Measurements from ENCODE around the gene PPDPF.
A peak's percentile ranks its signal among the peaks of the same experiment; 100 is the strongest.

The PPDPF gene

GRCh38 chr20:63522091-63522868 lies 1.7 kb downstream of the PPDPF start:
- DNase-seq, result no peak

DNA sequence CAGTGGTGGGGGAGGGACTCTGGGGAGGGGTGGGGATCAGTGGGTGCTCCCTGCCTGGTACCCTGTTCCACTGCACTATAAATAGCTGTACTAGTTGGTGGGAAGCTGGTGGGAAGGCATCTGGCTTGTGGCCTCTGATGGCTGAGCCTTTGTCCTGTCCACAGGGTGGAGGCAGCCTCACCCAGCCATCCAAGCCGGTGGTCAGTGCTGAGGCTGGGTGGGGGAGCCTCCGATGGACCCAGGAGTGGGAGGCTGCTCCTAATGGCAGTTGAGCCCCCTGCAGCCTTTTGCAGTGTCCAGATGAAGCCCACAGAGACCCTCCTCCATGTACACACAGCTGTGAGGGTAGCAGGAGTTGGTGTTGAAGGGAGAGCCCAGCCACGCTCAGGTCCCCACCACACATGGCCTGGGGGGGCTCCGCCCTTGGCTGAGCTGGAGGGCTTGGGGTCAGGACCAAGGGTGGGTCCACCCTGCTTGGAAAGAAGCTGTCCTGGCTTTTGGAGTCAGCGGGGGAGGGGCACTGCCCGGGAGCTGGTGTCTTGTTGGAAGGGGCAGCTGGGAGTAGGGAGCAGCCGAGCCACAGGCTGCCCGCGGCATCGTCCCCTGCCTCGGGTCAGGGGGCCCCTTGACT lies 2.5 kb downstream of the PPDPF start:
- DNase-seq, result no peak

DNA sequence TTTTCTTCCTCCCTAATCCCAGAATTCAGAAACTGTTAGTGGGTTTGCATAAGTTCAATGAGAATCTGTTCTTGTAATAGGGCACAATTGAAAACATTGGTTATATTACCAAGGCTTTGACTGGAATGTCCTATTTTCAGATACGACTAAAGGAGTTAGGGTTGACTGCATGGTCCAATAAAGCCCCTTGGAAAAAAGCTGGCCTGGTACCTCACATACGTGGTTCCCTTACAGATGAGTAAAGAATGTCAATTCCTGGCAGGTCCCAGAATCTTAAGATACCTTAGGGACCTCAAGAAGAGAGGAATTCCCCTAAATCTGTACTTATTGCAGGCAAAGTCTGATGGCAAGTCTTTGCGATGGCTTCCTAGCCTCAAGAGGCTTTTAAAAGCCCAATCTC lies 4.6 kb downstream of the PPDPF start:
- no peak for DNase-seq

- no peak for DNase-seq
Observed at GRCh38 chr20:63525971-63526370, 5.4 kb downstream of the PPDPF start.

DNA sequence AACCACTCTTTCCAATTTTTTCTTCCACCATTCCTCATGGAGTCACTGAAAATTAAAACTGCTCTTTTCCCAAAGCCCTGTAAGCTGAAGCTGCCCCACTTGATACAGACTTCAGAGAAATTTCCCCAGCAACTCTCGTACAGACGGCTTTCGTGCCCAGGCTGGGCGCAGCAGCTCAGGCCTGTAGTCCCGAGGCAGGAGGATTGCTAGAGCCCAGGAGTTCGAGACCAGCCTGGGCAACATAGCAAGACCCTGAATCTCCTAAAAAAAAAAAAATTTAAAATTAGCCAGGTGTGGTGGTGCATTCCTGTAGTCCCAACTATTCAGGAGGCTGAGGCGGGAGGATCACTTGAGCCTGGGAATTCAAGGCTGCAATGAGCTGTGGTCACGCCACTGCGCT lies 6.6 kb downstream of the PPDPF start:
- DNase-seq, result no peak

DNA sequence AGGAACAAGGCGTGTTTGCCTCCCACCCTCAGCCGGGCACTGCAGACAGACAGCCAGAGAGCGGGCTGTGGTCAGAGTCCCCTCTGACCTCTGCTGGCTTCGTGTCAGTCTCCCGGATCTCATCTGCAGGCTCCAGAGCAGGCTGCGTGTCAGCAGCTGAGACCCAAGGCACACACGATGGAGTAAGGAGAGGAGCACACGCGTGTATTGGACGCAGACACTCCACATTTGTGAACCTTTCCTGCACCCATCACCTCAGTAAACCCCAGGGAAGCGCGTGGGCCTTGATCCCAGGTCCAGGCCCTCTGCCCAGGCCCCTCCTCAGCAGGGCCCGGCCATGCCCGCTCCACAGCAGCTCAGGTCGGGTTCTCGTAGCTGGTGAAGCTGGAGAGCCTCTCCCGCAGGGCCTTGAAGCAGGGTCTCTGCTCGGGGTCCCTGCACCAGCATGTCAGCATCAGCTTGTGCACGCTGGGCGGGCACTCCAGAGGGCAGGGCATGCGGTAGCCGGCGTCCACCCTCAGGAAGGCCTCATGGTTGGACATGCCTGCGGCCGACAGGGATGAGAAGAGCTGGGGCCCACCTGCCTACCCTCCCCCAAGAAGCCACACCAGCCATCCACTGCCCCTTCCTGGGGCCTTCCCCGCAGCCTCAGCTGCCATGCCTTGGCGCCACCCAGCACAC lies 8.8 kb downstream of the PPDPF start:
- DNase-seq, result no peak

DNA sequence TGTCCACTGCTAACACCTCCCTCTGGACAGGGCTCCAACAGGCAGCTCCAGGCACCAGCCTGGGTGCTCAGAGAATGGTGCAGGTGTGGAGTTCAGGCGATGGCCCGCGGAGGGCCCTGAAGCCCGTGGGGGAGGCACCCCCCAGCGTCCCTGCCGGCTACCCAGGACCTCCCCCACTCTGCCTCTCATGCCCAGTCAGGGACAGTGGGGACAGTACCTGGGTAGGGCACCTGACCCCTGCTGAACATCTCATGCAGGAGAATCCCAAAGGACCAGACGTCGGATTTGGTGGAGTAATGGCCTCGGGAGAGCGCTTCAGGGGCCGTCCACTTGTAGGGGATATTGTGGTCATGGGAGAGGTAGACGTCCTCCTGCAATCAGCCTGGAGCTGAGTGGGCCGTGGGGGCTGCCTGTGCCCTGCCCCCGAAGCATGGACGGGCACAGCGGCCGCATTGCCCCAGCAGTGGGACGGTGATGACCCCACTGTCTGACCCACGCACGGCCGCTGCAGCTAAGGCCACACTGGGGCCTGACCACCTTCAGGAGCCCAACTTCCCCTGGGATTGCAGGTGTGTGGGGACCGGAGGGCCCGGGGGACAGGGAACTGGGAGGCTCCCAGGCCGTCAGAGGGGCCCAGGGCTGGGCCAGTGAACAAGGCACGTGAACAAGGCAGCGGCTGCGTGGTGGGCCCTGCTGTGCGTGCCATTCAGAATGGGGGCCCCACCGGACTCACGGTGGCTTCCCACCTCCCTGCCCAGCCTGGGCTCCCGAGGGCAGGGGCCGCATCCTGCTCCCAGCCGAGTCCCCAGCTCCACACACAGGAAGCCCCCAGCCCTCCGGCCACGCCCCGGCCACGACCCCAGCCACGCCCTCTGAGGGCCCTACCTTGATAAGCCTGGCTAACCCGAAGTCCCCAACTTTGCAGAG lies 9.6 kb downstream of the PPDPF start:
- no peak for DNase-seq

DNA sequence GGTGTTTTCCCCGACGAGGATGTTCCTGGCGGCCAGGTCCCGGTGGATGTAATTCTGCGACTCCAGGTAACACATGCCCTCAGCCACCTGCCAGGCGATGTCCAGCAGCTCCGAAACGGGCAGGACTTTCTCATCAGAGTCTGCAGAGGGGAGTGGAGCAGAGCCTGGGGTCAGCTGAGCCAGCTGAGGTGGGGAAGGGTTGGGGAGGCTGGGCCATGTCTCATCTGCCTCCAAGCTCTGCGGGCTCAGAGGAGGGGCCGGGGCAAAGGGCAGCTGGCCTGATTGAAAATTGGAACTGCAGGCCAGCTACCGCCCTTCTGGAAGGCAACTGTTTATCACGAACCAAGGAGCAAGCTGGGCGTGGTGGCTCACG lies 10.2 kb downstream of the PPDPF start:
- DNase-seq, result no peak

- DNase-seq, result no peak
Observed at GRCh38 chr20:63531686-63532448, 11.3 kb downstream of the PPDPF start.

DNA sequence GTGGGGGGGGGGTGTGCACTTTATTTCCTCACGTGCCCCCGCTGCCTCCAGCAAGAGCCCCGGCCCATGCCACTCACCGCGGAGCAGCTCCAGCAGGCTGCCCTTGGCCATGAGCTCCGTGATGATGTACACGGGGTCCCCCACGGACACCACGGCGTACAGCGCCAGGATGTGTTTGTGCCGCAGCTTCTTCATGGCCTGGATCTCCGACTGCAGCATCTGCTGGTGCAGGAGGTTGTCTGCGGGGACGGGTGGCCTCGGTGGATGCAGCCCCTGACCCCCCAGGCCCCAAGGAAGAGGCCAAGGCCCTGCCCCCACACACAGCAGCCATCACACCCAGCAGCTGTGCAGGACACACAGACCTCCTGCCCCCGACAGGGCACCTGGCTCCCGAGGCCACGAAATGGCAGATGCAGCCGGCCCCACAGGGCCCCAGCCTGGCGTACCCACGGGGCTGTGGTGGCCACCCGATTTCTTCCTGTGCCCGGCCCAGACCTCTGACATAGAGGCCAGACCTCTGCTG lies 11.9 kb downstream of the PPDPF start:
- no peak for DNase-seq

DNA sequence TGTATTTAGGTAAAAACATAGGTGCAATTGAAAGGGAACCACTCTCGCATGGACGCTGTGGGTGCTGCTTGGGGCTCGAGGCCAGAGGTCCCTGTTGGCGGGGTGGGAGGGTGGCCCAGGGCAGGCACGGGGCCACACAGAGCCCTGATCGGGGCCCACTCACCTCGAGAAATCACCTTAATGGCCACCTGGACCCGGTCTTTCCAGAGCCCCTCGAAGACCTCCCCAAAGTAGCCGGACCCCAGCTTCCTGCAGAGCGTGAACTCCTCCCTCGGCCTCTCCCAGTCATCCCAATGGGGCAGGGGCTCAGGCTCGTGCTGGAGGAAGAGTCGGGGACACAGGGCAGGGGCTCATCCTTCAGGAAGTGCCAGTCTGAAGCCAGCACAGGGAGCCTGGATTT lies 12.8 kb downstream of the PPDPF start:
- no peak for DNase-seq

- no peak for DNase-seq
Observed at GRCh38 chr20:63533871-63534393, 13.4 kb downstream of the PPDPF start.

DNA sequence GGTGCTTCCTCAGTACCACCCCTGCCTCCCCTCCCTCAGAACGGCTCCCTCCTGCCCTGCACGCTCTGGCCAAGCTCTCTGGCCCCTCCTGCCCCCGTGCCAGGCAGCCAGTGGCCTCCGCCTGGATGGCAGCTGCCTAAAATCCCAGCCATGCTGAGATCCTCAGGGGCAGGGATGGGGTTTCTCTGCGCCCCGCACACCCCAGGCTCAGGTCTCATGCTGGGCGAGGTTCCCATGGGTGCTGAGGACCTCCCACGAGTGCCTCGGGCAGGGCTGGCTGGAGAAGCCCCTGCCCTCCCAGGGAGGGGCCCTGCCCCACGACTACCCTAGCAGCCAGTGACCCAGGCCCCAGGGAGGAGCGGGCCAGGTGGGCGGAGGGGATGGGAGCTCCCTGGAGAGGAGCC lies 13.9 kb downstream of the PPDPF start:
- no peak for DNase-seq

GRCh38 chr20:63534831-63535651 lies 14.5 kb downstream of the PPDPF start:
- DNase-seq, result no peak

DNA sequence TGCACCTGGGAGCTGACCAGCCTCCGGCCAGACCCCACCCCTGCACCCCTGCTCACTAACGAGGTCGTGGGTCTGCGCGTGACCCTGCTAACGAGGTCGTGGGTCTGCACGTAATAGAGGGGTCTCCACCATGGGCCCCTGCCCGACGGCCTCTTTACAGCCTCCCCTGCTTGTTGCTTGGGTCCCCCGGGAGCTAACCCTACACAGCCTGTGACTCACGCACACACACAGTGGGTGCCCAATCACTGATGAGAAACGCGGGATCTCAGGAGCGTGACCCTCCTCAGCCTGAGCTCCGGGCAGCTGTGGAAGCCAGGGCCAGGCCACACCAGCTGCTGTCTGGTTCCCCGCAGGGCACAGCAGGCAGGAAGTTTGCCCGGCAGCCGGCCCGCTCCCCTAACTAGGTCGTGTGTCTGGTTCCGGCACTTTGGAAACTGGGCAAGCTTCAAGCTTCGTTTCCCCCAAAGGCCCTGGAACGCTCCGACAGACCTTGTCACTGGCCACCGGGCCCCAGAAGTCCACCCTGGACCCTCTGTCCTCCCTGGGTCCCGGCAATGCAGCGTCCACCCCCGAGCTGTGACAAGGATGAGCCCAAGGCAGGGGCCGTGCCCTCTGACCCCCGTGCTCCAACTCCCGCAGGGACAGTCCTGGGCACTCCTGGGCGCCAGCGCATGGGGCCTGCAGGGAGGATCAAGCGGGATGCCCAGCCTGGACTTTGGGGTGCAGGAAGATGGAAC lies 15.8 kb downstream of the PPDPF start:
- DNase-seq, result no peak

GRCh38 chr20:63536997-63537524 lies 16.5 kb downstream of the PPDPF start, which contains the start of gene PTK6:
PTK6 (minus strand) TSS chr20:63537376; CDS start chr20:63537314, 62 bp downstream.
- DNase-seq, result peak; percentile 32 to 35

GRCh38 chr20:63537525-63538203 lies 17.1 kb downstream of the PPDPF start:
- DNase-seq, result peak; percentile 94 to 95

DNA sequence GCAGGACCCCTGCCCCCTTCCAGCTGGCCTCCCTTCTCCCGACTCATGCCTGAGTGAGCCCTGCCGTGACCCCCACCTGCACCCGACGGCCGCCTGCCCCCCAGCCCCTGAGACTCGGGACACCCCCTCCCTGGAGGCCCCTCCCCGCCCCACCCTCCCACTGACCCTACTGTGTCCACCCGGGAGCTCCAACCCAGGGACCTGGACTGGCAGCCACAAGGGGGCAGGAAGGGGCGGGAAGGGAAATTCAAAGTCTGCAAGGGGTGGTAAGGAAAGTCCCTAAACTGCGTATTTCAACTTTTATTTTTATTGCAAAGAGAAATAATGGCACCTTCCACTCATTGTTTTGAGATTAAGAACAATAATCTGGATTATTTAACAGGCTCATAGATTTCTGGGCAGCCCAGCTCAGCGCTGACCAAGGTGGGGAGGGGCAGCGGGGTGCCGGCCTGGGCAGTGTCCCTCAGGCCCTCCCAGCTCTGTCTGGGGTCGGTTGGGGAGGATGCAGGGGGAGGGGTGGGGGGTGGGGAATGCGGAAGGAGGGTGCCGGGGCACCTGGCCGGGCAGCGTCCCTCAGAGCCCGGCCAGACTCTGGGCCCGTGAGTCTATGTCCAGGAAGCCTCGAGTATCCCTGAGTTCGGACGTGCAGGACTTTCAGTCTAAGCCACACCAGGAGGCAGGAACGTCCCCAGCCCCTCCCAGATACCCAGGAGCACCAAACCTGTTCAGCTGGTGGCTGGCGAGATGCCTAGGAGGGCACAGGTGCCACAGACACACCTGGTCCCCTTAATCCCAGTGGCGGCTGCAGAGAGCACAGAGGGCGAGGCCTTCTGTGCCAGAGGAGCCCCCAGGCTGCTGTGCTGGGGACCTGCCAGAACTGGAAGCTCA lies 17.9 kb downstream of the PPDPF start:
- DNase-seq, result no peak

Measured in stimulated activated CD4-positive, alpha-beta T cell treated with anti-CD3 and anti-CD28 coated beads, Interleukin-2, amount 100 ng/mL, for 48 hours (primary cell).